ENCODE data around the gene CC2D2A.

The CC2D2A gene

GRCh38 chr4:15469402-15470127, at the start of gene CC2D2A:
Gene CC2D2A, plus strand, starts transcription at chr4:15469882. Its CDS starts 6,051 bp downstream, at chr4:15475933.
- no peak for DNase-seq

GRCh38 chr4:15420642-15421041, 49.0 kb upstream of the CC2D2A start:
- DNase-seq, result no peak

- no peak for DNase-seq
These were observed 46.4 kb upstream of the CC2D2A start for GRCh38 chr4:15423285-15423711.

GRCh38 chr4:15425520-15425919, 44.2 kb upstream of the CC2D2A start:
- DNase-seq, result no peak

GRCh38 chr4:15427161-15427560, 42.5 kb upstream of the CC2D2A start:
- no peak for DNase-seq

- DNase-seq, result no peak
These were observed 42.0 kb upstream of the CC2D2A start, which contains the start of gene C1QTNF7 for GRCh38 chr4:15427701-15428100. Gene C1QTNF7, plus strand, starts transcription at chr4:15428033. Its CDS starts 7,711 bp downstream, at chr4:15435744.

- no peak for DNase-seq
These were observed 41.1 kb upstream of the CC2D2A start for GRCh38 chr4:15428611-15429010.

GRCh38 chr4:15434091-15434490, 35.6 kb upstream of the CC2D2A start:
- DNase-seq, result no peak

- no peak for DNase-seq
These were observed 35.0 kb upstream of the CC2D2A start for GRCh38 chr4:15434676-15435075.

- no peak for DNase-seq
These were observed 33.2 kb upstream of the CC2D2A start for GRCh38 chr4:15436513-15436912.

GRCh38 chr4:15438939-15439524, 30.6 kb upstream of the CC2D2A start:
- no peak for DNase-seq

GRCh38 chr4:15443371-15444160, 26.1 kb upstream of the CC2D2A start:
- no peak for DNase-seq

GRCh38 chr4:15444276-15444675, 25.4 kb upstream of the CC2D2A start:
- no peak for DNase-seq

- no peak for DNase-seq
These were observed 24.7 kb upstream of the CC2D2A start for GRCh38 chr4:15444879-15445547.

- no peak for DNase-seq
These were observed 18.4 kb upstream of the CC2D2A start for GRCh38 chr4:15451181-15451865.

- DNase-seq, result no peak
These were observed 17.6 kb upstream of the CC2D2A start for GRCh38 chr4:15451866-15452765.

- DNase-seq, result no peak
These were observed 14.4 kb upstream of the CC2D2A start for GRCh38 chr4:15455290-15455689.

- DNase-seq, result no peak
These were observed 12.1 kb upstream of the CC2D2A start for GRCh38 chr4:15457406-15458201.

GRCh38 chr4:15458616-15459015, 11.1 kb upstream of the CC2D2A start:
- no peak for DNase-seq

- no peak for DNase-seq
These were observed 10.0 kb upstream of the CC2D2A start for GRCh38 chr4:15459706-15460105.

- DNase-seq, result no peak
These were observed 3.1 kb upstream of the CC2D2A start for GRCh38 chr4:15466596-15466995.

Data from NCI-H2029 treated with DMSO at 0.1 percent for 48 hours (cell line).